Heart left ventricle (tissue), 13 donors: ENCODE measurements around the gene PPP2R3A.
"Not testable (repeated sequence)": the region's sequence is repeated elsewhere in the genome, so short reads cannot be mapped to it uniquely, and the experiment has no call there.

Experiments
- POLR2A ChIP-seq, 2 donors: fragments of 450-650 bp; IDR thresholded peaks; one replicate each; pipeline ENCODE4 v1.6.1; 2017; ENCODE audit warnings: antibody characterized with exemption in 2 of 2, mild to moderate bottlenecking in 2 of 2, moderate library complexity in 2 of 2
- TF ChIP-seq, protein P1 (sequence below), 12 donors: fragments of 200-600 bp; sonication (generic) in 4 of 12; IDR thresholded peaks; one replicate each; pipeline versions ENCODE4 v1.5.0 to v1.8.0; 2018 to 2022; ENCODE audit warnings: antibody characterized with exemption in 12 of 12, mild to moderate bottlenecking in 5 of 12
- donor health status: ischemic (EF 13 %, LVEDD 7.1; RV severe dilation, severe dysfunction).
- donor health status: DM: no; HTN: yes; CAD: no.
- donor health status: DM: no; HTN: no; CAD: no.
- donor health status: ischemic (EF 25% LVEDD 6.9; RV normal size, moderate dysfunction).
- donor health status: ischemic (EF 25% LVEDD 5.7; RV mildly dilated, moderate dysfunction).
- donor health status: ischemic (EF 35%, LVEDD 5.7; RV mildly dilated, moderate dysfunction).
- donor health status: nonischemic (EF 11% LVEDD 7.7; RV severe dilation, severe dysfunction).
- donor health status: DM: yes; HTN: yes; CAD: no.
- donor health status: PGD.
- donor health status: ischemic (EF 29% LVEDD 5.4; RV normal size, mild dysfunction).
- donor health status: nonischemic (EF 23%, LVEDD 6.1; RV moderate dilation, normal function).

DNA sequence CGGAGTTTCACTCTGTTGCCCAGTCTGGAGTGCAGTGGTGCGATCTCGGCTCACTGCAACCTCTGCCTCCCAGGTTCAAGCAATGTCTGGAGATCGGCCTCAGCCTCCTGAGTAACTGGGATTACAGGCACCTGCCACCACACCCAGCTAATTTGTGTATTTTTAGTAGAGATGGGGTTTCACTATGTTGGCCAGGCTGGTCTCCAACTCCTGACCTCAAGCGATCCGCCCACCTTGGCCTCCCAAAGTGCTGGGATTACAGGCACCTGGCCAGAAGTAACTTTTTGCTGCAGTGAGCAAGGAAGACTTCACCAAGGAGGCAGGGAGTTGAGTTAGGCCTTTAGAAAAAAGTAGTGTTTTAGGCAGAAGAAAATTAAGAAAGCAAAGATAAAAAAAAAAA is 226.7 kb downstream of the PPP2R3A start:
- TF ChIP-seq POLR2A (IDR thresholded peaks at IDR 0.05), result not testable (repeated sequence)
- TF ChIP-seq, protein P1, sequence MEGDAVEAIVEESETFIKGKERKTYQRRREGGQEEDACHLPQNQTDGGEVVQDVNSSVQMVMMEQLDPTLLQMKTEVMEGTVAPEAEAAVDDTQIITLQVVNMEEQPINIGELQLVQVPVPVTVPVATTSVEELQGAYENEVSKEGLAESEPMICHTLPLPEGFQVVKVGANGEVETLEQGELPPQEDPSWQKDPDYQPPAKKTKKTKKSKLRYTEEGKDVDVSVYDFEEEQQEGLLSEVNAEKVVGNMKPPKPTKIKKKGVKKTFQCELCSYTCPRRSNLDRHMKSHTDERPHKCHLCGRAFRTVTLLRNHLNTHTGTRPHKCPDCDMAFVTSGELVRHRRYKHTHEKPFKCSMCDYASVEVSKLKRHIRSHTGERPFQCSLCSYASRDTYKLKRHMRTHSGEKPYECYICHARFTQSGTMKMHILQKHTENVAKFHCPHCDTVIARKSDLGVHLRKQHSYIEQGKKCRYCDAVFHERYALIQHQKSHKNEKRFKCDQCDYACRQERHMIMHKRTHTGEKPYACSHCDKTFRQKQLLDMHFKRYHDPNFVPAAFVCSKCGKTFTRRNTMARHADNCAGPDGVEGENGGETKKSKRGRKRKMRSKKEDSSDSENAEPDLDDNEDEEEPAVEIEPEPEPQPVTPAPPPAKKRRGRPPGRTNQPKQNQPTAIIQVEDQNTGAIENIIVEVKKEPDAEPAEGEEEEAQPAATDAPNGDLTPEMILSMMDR (IDR thresholded peaks at IDR 0.05), result not testable (repeated sequence)
